Raji (cell line): ENCODE data around the gene PPP1R7.

Source experiments
- POLR2A ChIP-seq: IDR thresholded peaks from 2 replicates; pipeline ENCODE4 v1.6.1; 2011; ENCODE audit warnings: low read depth, low read length, control low read depth; ENCODE audit not compliant: insufficient read depth

The PPP1R7 gene

DNA sequence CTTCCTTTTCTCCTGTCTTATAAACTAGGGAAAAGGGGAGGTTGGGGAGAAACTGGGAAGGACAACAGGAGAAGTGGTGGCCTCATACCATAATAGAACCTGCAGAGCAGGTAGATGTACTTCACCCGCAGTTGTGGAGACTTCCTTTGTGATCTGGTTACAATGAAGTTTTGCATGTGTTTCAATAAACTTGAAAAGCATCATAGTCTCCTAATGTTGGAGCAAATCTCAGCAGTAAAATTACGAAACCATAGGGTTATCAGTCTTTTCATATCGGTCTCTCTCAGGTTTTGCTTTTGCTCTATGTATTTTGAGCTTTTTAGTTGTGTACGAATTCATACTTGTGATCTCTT lies 68.7 kb downstream of the PPP1R7 start:
- TF ChIP-seq POLR2A, result no peak

DNA sequence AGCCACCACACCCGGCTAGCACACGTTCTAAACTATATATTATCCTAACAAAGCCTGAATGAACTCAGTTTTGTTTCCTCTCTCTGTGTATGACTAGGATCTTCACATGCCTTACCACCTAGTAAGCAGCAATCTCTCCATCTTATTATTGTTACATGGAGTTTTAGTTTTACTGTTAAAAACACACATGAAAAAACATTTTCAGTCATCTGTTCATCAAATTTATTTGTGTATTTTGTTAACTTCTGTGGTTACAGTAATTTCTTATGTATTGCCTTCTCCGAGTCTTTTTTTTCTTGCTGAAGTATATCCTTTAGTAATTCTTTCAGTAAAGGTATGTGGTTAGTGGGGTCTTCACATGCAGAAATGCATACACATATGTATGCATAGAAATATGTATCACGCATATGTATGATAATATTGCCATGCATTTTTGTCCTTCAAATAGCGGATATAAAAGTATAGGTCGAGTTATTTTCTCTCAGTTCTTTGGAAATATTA lies 69.6 kb downstream of the PPP1R7 start:
- no peak for TF ChIP-seq POLR2A

DNA sequence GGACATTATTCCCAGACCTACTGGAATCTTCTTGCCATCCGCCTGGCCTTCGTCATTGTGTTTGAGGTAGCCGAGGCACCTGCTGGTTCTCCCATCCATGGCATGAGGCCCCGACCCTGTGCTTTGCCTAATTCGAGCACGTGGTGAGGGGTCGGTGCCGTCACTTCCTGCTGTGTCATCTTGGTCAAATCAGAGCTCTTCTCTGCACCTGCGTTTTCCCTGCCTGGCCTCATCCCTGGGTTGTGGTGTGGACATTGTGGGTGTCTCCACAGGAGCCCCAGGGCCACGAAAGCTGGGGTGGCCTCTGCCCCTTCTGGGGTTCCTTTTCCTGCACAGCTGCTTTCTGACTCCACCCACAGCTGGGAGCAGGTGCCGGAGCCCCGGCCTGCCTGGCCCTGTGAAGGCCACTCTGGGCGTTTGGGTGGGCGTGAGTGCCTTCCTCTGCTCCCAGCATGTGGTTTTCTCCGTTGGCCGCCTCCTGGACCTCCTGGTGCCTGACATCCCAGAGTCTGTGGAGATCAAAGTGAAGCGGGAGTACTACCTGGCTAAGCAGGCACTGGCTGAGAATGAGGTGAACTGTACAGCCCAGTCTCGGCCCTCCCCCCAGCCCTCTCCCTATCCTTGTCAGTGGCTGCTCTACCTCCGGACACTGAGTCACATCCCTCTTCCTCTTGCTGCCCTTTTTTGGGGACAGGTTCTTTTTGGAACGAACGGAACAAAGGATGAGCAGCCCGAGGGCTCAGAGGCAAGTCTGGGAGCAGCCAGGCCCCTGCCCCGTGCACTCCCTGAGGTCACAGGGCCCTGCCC lies 73.1 kb downstream of the PPP1R7 start:
- TF ChIP-seq POLR2A, result no peak

- no peak for TF ChIP-seq POLR2A
These were observed 74.0 kb downstream of the PPP1R7 start for GRCh38 chr2:241224018-241224850.

- no peak for TF ChIP-seq POLR2A
These were observed 74.7 kb downstream of the PPP1R7 start for GRCh38 chr2:241224851-241225438.

- no peak for TF ChIP-seq POLR2A
These were observed 75.3 kb downstream of the PPP1R7 start for GRCh38 chr2:241225545-241225944.

DNA sequence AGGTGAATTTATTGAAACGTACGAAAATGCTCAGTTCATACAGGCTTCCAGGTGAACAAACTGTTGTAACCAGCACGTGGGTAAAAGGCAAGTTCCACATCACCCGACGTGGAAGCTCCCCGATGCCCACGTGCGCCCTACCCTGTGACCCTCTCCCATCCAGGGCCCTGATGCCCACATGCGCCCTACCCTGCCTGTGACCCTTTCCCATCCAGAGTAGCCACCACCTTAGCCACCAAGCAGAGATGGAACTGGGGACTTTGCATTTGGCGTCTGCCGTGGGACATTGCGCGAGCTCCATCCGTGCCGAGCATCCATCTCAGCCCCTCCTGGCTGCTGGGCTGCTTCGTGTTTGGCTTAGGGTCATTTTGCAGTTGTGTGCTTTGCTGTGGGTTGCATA lies 75.7 kb downstream of the PPP1R7 start:
- no peak for TF ChIP-seq POLR2A

DNA sequence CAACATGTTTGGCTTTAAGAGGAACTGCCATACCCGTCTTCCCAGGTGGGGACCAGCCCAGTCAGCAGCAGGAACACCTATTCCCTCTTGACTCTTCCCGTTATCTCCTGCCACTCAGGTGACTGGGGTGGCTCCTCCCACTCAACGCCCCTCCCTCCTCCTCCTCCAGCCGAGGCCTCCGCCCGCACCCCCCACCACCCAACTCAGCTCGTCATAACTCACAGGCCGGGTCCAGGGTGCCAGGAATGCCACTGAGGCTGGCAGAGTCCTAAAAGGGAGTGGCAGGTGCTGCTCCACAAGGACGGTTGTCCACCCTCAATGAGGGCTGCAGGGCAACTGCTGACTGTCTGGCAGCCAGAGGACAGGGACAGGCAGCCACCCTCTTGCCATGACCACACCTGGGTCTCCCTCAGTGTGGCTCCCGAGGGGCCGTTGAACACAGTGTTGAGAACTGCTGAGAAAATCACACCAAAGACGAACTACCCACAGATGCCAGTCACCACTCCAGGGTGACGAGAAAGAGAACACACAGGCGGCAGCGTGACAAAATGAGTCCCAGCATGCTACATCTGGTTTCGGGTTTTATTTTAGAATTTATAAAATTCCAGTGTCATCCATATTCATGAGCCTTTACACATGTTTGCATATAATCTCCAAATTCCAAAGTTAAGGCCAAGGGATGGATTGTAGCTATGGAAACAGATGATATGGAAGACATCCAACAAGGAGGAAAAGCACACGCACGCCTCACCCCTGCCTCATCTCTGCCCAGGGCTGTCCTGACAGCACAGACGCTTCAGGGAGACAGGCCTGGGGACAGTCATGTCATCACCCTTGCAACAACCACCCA lies 76.7 kb downstream of the PPP1R7 start:
- no peak for TF ChIP-seq POLR2A

GRCh38 chr2:241227594-241227993 lies 77.3 kb downstream of the PPP1R7 start:
- TF ChIP-seq POLR2A, result no peak

DNA sequence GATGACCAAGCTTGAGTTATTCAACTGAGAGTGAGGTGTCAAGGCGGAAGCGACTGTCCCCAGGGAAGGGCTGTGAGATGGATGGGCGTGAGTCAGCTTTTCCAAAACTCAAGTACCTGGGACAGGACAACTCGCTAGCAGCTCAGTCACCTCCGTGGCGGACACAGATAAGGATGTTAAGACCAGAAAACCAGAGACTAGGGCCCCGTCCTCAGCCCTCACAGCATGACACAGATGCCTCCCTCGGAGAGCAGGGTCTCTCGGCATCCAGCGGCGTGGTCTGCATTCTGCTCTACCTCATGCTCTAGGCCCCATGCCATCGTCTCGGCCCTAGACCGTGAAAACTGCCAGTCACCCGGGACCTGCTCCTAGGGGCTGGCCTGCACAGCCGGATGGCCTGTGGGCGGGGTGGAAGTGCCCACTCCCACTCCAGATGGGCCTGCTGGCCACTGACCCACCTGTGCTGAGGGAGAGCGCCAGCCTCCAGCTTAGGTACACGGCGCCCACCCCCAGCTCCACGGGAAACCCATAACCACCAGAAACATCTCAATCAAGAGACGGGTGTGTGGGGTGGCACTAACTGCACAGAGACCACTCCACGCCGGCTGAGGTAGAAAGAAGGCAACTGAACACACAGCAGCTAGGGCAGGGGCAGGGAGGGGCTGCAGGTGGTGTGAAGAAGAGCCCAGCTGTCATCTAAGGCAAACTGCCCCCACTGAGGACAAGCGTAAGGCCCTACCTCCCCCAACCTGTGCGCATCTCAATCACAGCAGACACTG lies 78.0 kb downstream of the PPP1R7 start:
- no peak for TF ChIP-seq POLR2A

DNA sequence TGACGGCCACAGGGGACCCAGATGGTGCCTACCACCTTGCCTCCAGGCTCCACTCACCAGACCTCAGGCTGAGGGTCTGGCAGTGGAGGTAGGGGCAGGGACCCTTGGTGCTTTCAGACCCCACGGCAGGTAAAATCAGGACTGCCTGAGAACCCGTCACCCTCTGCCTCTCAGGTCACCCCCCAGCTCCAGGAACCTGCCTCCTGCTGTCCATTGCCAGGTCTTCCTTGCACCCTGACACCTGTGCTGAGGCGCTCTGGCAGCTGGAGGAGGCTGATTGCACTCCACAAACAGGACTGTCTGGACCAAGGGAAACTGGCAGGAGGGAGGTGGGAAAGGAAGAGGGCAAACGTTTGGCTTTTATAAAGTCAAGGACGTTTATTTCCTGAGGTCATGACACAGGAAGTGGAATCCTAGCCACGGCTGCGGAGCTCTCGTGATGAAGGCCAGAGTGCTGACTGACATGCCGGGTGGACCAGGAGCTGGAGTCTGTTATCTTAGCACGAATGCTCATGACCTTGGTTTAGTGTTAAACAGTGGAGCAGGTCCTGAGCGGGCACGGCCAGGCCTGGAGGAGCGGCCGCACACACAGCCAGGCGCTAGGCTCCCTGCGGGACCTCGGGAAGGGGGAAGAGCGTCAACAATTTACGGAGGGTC lies 78.7 kb downstream of the PPP1R7 start:
- TF ChIP-seq POLR2A, result no peak

GRCh38 chr2:241229563-241230401 lies 79.5 kb downstream of the PPP1R7 start:
- TF ChIP-seq POLR2A, result no peak

DNA sequence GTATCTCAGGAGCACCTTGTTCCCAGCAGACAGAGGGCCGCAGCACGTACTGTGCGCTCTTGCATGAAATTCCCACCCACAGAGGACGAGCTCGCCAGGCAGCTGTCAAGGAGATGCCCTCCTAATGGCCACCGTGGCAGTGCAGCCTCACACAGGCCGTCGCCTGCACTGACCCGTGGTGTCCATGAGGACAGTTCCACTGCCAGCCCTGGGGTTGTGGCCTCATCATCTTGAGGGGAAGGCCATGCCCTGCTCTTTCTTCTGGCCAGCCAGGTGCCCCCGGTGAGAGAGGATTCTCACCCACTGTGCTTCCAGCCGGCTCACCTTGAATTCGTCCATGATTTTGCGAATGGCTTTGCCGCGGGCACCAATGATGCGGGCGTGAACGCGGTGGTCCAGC lies 80.2 kb downstream of the PPP1R7 start:
- TF ChIP-seq POLR2A, result no peak
